Astrocyte (in vitro differentiated cells and primary cell): Measurements from ENCODE around the gene VHLL.

Experiments used
- CTCF ChIP-seq: IDR thresholded peaks from 2 replicates; pipeline ENCODE4 v1.5.1; 2011; ENCODE audit warnings: low read depth, mild to moderate bottlenecking, inconsistent platforms, low read length, moderate library complexity; ENCODE audit not compliant: insufficient read depth
- EZH2 ChIP-seq: IDR thresholded peaks from 2 replicates; pipeline ENCODE4 v1.6.1; 2012; ENCODE audit warnings: mild to moderate bottlenecking, low read length, inconsistent platforms; ENCODE audit not compliant: insufficient read depth

GRCh38 chr1:156303241-156303640, 4.1 kb upstream of the VHLL start:
- TF ChIP-seq CTCF (no peak), EZH2 (no peak)
